ENCODE data around the gene ANKRD33B.
"Not testable (repeated sequence)": the region's sequence is repeated elsewhere in the genome, so short reads cannot be mapped to it uniquely, and the experiment has no call there.

Gene ANKRD33B

GRCh38 chr5:10626473-10627013, 62.7 kb downstream of the ANKRD33B start:
- Mint-ChIP-seq H3K36me3 (ENCODE audit: low read depth) (peaks cover 2% of the 10 kb centered on the region), H3K27me3 (ENCODE audit: low read depth) (no peaks in the 10 kb centered on the region), H3K9me3 (peaks cover 5% of the 10 kb centered on the region), H3K4me1 (ENCODE audit: low read depth) (peaks cover 30% of the 10 kb centered on the region), H3K4me3 (peak overlapping the region; percentile 83), H3K27ac (peak overlapping the region; percentile 5)
- no peak for DNase-seq (ENCODE audit: low spot score)

- Mint-ChIP-seq H3K27me3 (ENCODE audit: low read depth) (no peaks in the 10 kb centered on the region), H3K36me3 (ENCODE audit: low read depth) (peaks cover 2% of the 10 kb centered on the region), H3K9me3 (peaks cover 5% of the 10 kb centered on the region), H3K4me3 (peak overlapping the region; percentile 83), H3K27ac (peak overlapping the region; percentile 85), H3K4me1 (ENCODE audit: low read depth) (peaks cover 37% of the 10 kb centered on the region)
- peak; percentile 27 for DNase-seq (ENCODE audit: low spot score)
Measured at GRCh38 chr5:10627160-10627701, 63.4 kb downstream of the ANKRD33B start.

- no peak overlapping the region for H3K4me3 Mint-ChIP-seq
Measured at GRCh38 chr5:10628601-10629000, 64.7 kb downstream of the ANKRD33B start.

GRCh38 chr5:10629682-10630081, 65.8 kb downstream of the ANKRD33B start:
- H3K4me1 Mint-ChIP-seq (ENCODE audit: low read depth) = peaks cover 50% of the 10 kb centered on the region
- no peak overlapping the region for H3K4me3 Mint-ChIP-seq

More at GRCh38 chr5:10628601-10629000, 64.7 kb downstream of the ANKRD33B start:
- peak overlapping the region; percentile 16 for H3K27ac Mint-ChIP-seq
- H3K36me3 Mint-ChIP-seq (ENCODE audit: low read depth) = peaks cover 3% of the 10 kb centered on the region
- peaks cover 5% of the 10 kb centered on the region for H3K9me3 Mint-ChIP-seq
- peaks cover 41% of the 10 kb centered on the region for H3K4me1 Mint-ChIP-seq (ENCODE audit: low read depth)
- no peak for DNase-seq (ENCODE audit: low spot score)
- H3K27me3 Mint-ChIP-seq (ENCODE audit: low read depth) = no peaks in the 10 kb centered on the region

GRCh38 chr5:10630126-10630525, 66.3 kb downstream of the ANKRD33B start:
- H3K4me1 Mint-ChIP-seq (ENCODE audit: low read depth) = peaks cover 54% of the 10 kb centered on the region
- H3K27ac Mint-ChIP-seq = no peak overlapping the region
- H3K27me3 Mint-ChIP-seq (ENCODE audit: low read depth) = no peaks in the 10 kb centered on the region
- H3K36me3 Mint-ChIP-seq (ENCODE audit: low read depth) = peaks cover 7% of the 10 kb centered on the region
- H3K9me3 Mint-ChIP-seq = peaks cover 5% of the 10 kb centered on the region
- H3K4me3 Mint-ChIP-seq = no peak overlapping the region
- no peak for DNase-seq (ENCODE audit: low spot score)

More at GRCh38 chr5:10629682-10630081, 65.8 kb downstream of the ANKRD33B start:
- peaks cover 7% of the 10 kb centered on the region for H3K36me3 Mint-ChIP-seq (ENCODE audit: low read depth)
- H3K27ac Mint-ChIP-seq = no peak overlapping the region
- DNase-seq (ENCODE audit: low spot score) = no peak
- H3K9me3 Mint-ChIP-seq = peaks cover 5% of the 10 kb centered on the region
- H3K27me3 Mint-ChIP-seq (ENCODE audit: low read depth) = no peaks in the 10 kb centered on the region

GRCh38 chr5:10630744-10631143, 66.9 kb downstream of the ANKRD33B start:
- peak overlapping the region; percentile 51 for H3K4me3 Mint-ChIP-seq

GRCh38 chr5:10631316-10631996, 67.6 kb downstream of the ANKRD33B start:
- peak overlapping the region; percentile 51 for H3K4me3 Mint-ChIP-seq
- no peak for DNase-seq (ENCODE audit: low spot score)
- peaks cover 66% of the 10 kb centered on the region for H3K4me1 Mint-ChIP-seq (ENCODE audit: low read depth)
- peak overlapping the region; percentile 72 for H3K27ac Mint-ChIP-seq
- H3K9me3 Mint-ChIP-seq = peaks cover 5% of the 10 kb centered on the region
- no peaks in the 10 kb centered on the region for H3K27me3 Mint-ChIP-seq (ENCODE audit: low read depth)
- H3K36me3 Mint-ChIP-seq (ENCODE audit: low read depth) = peaks cover 7% of the 10 kb centered on the region

More at GRCh38 chr5:10630744-10631143, 66.9 kb downstream of the ANKRD33B start:
- Mint-ChIP-seq H3K4me1 (ENCODE audit: low read depth) (peaks cover 61% of the 10 kb centered on the region), H3K27ac (peak overlapping the region; percentile 3)
- DNase-seq (ENCODE audit: low spot score); H3K27me3 Mint-ChIP-seq (ENCODE audit: low read depth); H3K36me3 Mint-ChIP-seq (ENCODE audit: low read depth); H3K9me3 Mint-ChIP-seq: not testable (repeated sequence)

- Mint-ChIP-seq H3K27me3 (ENCODE audit: low read depth) (no peaks in the 10 kb centered on the region), H3K4me3 (peak overlapping the region; percentile 51), H3K4me1 (ENCODE audit: low read depth) (peaks cover 67% of the 10 kb centered on the region), H3K36me3 (ENCODE audit: low read depth) (peaks cover 7% of the 10 kb centered on the region), H3K9me3 (peaks cover 5% of the 10 kb centered on the region), H3K27ac (peak overlapping the region; percentile 72)
- peak; percentile 70 for DNase-seq (ENCODE audit: low spot score)
Measured at GRCh38 chr5:10632110-10632761, 68.4 kb downstream of the ANKRD33B start.

GRCh38 chr5:10633271-10634049, 69.6 kb downstream of the ANKRD33B start:
- peaks cover 63% of the 10 kb centered on the region for H3K4me1 Mint-ChIP-seq (ENCODE audit: low read depth)
- H3K9me3 Mint-ChIP-seq = peaks cover 6% of the 10 kb centered on the region
- H3K36me3 Mint-ChIP-seq (ENCODE audit: low read depth) = peaks cover 11% of the 10 kb centered on the region

GRCh38 chr5:10634050-10634449, 70.2 kb downstream of the ANKRD33B start:
- Mint-ChIP-seq H3K27me3 (ENCODE audit: low read depth) (no peaks in the 10 kb centered on the region), H3K36me3 (ENCODE audit: low read depth) (peaks cover 14% of the 10 kb centered on the region), H3K9me3 (peaks cover 10% of the 10 kb centered on the region), H3K4me3 (peak overlapping the region; percentile 74), H3K27ac (peak overlapping the region; percentile 94), H3K4me1 (ENCODE audit: low read depth) (peaks cover 58% of the 10 kb centered on the region)
- DNase-seq (ENCODE audit: low spot score) = no peak

More at GRCh38 chr5:10633271-10634049, 69.6 kb downstream of the ANKRD33B start:
- no peaks in the 10 kb centered on the region for H3K27me3 Mint-ChIP-seq (ENCODE audit: low read depth)
- peak overlapping the region; percentile 94 for H3K27ac Mint-ChIP-seq
- H3K4me3 Mint-ChIP-seq = peak overlapping the region; percentile 74
- DNase-seq (ENCODE audit: low spot score) = peak; percentile 57

- Mint-ChIP-seq H3K36me3 (ENCODE audit: low read depth) (peaks cover 14% of the 10 kb centered on the region), H3K4me1 (ENCODE audit: low read depth) (peaks cover 54% of the 10 kb centered on the region), H3K4me3 (peak overlapping the region; percentile 71), H3K9me3 (peaks cover 8% of the 10 kb centered on the region), H3K27ac (peak overlapping the region; percentile 94), H3K27me3 (ENCODE audit: low read depth) (no peaks in the 10 kb centered on the region)
- no peak for DNase-seq (ENCODE audit: low spot score)
Measured at GRCh38 chr5:10634562-10634961, 70.7 kb downstream of the ANKRD33B start.

- Mint-ChIP-seq H3K4me3 (peak overlapping the region; percentile 71), H3K9me3 (peaks cover 11% of the 10 kb centered on the region), H3K36me3 (ENCODE audit: low read depth) (peaks cover 18% of the 10 kb centered on the region), H3K4me1 (ENCODE audit: low read depth) (peaks cover 51% of the 10 kb centered on the region), H3K27me3 (ENCODE audit: low read depth) (no peaks in the 10 kb centered on the region), H3K27ac (peak overlapping the region; percentile 94)
- DNase-seq (ENCODE audit: low spot score) = peak; percentile 84
Measured at GRCh38 chr5:10635257-10635866, 71.5 kb downstream of the ANKRD33B start.

- H3K4me3 Mint-ChIP-seq = peak overlapping the region; percentile 71
- peaks cover 49% of the 10 kb centered on the region for H3K4me1 Mint-ChIP-seq (ENCODE audit: low read depth)
- DNase-seq (ENCODE audit: low spot score) = no peak
- peaks cover 11% of the 10 kb centered on the region for H3K9me3 Mint-ChIP-seq
- H3K27ac Mint-ChIP-seq = peak overlapping the region; percentile 94
- no peaks in the 10 kb centered on the region for H3K27me3 Mint-ChIP-seq (ENCODE audit: low read depth)
- peaks cover 21% of the 10 kb centered on the region for H3K36me3 Mint-ChIP-seq (ENCODE audit: low read depth)
Measured at GRCh38 chr5:10635867-10636350, 72.0 kb downstream of the ANKRD33B start.

Measured in T-helper 2 cell treated with Interferon-gamma antibody and Interleukin-4, amounts not matched to agents 5 μg/mL and 100 μg/mL, for 36 hours (primary cell).